Activated CD8-positive, alpha-beta memory T cell treated with anti-CD3 and anti-CD28 coated beads for 4 hours (primary cell): ENCODE data around the gene LMO4.

Experiments used
- DNase-seq, 2 donors: peaks; one replicate each; pipeline ENCODE4 v3.0.0-alpha.2; 2020; ENCODE audit warnings: low read depth in 2 of 2

The LMO4 gene

DNA sequence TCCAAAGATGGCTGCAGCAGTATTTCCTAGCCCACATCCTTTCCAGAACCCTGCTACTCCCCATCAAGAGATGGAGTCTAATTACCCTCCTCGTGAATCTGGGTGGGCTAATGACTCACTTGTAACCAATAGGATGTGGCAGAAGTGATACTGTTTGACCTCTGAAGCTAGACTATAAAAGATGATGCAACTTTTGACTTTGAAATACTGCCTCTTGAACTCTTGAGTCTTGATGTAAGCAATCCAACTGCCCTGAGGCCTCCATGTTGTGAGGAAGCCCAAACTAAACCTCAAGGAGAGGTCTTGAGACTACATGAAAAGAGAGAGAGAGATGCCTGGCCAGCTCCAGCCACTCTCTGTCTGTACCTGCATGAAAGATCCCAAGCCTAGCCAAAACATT, 29.5 kb downstream of the LMO4 start:
- DNase-seq = no peak

DNA sequence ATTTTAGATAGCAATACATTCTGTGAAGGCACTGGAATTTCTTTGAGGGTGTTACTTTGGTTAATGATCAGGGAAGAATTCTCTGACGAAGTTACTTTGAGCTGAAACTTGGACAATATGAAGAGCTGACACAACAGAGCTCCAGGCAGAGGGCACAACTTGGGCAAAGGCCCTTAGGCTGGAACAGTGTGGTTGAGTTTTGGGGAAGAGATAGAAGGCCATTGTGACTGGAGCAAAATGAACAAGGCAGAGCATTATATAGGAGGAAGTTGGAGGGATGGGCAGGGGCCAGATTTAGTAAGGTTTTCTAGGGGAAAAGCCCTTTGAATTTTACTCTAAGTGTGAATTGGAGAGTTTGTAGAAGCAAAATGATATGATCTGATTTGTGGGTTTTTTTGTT, 30.9 kb downstream of the LMO4 start:
- no peak for DNase-seq

DNA sequence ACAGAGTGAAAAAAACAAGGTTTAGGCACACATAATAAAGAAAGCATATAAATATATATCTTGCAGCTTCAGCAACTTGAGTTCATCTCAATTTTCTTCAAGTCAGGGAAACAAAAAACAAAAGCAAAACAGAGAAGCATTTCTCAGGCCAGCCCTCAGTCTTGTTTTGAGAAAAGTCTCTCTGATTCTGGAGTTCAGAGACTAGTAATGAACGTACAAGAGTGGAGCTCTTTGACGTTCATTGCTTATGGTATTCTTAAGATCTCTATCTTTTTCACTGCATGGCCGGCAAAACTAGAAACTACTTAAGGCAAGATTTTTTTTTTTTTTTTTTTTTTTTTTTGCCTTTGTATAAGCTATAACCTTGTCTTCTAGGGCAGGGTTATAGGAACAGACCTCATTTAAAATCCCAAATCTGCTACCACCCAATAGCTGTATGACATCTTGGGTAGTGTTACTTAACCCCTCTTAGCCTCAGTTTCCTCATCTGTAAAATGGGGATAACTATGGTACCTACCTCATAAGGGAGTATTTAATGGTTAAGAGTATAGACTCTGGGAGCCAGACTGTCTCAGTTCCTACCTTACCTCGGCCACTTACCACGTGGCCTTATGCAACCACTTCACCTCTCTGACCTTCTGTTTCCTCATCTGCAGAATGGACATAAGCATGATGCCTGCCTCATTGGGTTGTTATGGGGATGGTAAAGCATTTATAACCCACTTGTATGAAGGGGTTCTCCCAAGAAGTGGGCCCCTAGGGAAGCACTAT, 33.6 kb downstream of the LMO4 start:
- DNase-seq = no peak

DNA sequence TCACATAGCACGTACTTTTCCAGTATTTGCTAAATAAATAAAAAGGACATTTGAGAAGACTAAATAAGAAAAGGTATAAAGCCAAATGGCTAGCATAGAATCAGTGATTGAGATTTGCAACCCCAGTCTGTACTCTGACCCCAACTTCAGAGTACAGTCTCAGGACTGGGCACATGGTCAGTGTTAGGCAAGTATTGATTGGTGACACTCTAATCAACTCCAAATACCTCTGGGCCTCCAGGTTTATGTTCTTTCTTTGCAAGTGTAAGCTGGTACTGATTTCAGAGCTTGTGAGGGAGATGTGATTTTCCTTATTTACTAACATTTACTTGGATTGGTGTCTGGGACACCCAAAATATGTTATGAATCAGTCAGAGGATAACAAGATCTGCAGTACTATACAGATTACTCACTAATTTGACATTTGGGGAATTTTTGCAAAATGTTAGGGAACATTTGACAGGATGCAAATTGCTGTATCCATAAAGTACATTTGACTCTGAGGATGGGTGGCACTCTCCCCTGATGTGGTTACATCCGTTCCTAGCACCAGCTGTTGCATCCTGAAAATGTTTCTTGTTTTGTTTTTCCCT, 34.2 kb downstream of the LMO4 start:
- DNase-seq = no peak

DNA sequence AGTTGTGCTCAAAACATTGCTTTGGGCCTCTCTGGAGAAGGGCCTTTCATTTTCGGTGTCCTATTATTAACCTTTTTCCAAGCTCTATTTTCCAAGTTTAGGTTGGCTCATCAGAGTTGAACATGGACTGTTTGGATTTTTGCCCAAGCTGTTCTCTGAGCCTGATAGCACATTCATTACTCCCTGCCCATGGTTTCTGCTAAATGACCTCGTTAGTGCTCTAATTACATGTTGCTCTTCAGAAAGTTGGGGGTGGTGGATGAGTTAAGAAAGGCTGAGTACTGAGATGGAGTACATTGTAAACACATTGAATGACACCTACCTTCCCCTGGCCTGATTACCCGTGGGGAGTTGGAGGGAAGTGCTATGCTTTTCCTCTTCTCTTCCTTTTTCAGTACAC, 38.9 kb downstream of the LMO4 start:
- DNase-seq = no peak

DNA sequence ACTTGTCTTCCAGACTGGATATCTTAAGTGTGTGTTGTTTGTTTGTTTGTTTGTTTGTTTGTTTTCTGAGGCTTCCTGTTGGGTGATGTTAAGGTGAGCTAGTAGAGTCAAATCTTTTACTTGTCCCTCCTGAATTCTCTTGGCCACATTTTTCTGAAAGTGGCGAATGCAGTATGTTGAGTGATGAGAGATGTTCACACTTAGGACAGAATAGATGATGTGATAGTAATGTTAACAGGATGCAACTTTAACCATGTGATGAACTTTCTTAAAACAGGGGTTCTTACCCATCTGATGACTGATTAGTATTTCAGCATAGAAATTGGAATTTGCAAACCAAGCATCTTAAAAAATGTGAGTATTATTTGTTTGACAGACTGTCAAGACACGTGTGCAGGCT, 40.2 kb downstream of the LMO4 start:
- DNase-seq = no peak

DNA sequence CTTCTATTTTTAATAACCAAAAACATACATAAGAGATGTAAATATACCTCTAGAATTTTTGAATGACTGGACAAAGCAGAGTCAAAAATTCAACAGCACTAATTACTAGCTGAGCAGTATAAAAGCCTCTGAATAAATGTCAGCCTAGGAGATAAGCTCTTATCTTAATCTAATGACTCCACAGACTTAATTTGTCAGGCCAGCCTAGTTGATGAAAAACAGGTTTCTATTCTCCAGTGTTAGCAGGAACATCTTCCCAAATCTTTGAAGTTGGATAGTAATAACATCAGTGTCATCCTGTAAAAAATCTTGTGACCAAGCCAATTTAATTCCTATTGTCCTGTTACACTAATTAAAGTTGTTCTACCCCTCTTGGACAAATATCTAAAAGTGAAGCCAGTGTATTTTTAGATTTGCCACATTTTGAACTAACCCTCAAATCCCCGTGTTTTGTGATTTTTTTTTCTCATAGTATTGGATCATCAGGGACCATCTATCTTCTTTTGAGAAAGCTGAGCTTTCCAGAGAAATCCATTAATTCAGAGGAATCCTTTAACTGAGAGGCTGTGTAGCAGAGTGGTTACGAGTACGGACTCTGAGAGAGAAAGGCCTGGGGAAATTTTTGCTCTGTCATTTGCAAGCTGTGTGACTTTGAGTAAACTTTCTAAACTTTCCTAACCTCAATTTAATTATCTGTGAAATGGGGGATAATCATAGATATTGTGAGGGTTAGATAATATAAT, 41.2 kb downstream of the LMO4 start:
- DNase-seq = no peak

DNA sequence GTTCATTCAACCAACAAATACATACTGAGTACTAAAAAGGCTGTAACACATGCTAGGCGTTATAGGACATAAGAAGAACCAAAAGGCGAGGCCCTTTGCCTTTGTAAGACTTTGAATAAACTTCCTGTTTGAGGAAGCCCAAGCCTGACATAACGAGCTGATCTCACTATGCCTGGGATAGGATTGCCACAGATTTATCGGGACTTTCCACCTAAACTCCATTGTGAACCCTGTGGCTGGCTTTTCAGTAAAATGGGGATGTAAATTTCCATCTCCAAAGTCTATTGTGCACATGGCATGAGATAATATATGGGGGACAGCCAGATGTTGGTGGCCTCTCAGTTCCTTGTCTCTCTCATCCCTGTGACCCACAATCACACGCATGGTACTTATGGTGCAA, 41.9 kb downstream of the LMO4 start:
- DNase-seq = no peak

DNA sequence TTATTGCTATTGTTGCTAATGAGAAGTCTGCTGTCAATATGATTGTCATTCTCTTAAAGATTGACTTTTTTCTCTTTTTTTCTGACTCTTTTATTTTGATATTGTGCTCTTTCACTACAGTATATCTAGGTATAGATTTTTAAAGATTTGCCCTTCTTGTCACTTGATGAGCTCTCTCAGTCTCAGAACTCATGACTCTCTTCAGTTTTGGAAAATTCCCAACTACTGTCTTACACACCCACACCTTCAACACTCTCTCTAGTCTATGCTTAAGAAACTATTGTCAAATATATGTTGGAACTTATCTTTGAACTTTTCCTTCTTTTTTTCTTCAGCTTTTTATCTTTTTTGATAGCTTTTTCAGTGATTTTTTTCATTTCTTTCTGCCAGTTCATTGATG, 50.6 kb downstream of the LMO4 start:
- no peak for DNase-seq

DNA sequence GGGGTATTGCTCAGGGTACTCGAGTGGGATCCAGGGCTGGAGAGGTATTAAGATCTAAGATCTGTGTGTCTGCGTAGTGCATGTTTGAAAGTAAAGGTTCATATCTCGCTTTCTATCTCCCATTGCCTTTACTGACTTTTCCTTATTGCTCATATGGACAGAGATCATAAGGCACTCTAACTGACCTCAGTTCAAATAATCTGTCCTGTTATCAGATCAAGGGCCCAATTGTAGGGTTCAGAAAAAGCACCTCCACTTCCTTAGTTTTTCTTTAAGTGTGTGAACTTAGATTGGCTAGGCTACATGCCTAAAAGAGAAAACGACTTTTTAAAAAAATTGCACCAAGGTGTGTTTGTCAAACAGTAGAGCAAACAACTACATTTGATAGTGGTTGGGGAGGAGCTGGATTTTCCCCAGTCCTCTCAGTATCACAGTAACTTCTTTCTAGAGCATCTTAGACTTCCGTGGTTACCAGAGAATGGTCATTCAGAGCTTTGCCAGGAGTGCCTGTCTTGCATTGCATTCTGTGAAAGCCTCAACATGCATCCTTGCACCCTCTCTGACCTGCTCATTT, 57.6 kb downstream of the LMO4 start:
- no peak for DNase-seq

DNA sequence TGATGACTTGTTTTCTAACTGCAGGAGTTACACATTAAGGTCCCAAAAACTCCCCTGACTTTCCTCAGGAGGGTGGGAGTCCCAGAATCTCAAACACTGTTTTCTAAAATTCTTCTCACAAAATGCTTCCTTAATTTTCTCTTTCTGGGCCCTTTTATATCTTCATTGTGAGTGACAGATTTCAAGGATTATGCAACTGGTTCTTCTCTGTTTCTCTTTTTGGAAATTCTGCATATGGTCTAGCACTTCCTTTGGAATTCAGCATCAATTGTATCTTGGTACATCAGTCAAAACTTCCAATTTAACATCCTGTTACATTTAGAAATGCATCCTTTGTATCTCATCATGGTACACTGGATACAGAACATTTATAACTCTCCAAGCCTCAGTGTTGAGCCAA, 59.7 kb downstream of the LMO4 start:
- no peak for DNase-seq

DNA sequence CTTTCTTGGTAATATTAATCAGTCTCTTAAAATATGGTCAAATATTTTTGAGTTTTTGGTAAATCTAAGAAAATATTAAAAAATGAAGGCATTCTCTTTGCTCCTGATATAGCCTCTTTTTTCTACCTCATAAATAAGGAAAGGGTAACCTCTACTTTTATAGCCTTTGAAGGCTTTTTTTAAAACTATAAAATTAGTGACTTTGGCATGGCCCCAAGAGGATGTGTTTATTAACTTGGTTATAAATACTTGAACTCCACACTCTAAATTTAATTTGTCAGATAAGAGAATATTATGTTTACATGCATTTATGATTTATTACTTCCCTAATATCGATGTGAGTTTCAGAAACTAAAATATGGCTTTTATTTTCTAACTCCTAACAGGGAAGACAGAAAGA, 60.3 kb downstream of the LMO4 start:
- DNase-seq = no peak

DNA sequence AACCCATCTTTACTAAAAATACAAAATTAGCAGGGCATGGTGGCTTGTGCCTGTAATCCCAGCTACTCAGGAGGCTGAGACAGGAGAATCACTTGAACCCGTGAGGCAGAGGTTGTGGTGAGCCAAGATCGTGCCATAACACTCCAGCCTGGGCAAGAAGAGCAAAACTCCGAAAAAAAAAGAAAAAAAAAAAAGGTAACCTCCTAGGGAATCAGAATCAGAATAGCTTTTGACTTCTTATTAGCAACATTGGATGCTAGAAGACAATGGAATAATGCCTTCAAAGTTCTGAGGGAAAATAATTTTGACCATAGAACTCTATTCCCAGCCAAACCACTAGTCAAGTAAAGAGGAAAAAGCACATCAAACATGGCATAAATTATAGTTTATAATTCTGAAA, 60.9 kb downstream of the LMO4 start:
- no peak for DNase-seq

DNA sequence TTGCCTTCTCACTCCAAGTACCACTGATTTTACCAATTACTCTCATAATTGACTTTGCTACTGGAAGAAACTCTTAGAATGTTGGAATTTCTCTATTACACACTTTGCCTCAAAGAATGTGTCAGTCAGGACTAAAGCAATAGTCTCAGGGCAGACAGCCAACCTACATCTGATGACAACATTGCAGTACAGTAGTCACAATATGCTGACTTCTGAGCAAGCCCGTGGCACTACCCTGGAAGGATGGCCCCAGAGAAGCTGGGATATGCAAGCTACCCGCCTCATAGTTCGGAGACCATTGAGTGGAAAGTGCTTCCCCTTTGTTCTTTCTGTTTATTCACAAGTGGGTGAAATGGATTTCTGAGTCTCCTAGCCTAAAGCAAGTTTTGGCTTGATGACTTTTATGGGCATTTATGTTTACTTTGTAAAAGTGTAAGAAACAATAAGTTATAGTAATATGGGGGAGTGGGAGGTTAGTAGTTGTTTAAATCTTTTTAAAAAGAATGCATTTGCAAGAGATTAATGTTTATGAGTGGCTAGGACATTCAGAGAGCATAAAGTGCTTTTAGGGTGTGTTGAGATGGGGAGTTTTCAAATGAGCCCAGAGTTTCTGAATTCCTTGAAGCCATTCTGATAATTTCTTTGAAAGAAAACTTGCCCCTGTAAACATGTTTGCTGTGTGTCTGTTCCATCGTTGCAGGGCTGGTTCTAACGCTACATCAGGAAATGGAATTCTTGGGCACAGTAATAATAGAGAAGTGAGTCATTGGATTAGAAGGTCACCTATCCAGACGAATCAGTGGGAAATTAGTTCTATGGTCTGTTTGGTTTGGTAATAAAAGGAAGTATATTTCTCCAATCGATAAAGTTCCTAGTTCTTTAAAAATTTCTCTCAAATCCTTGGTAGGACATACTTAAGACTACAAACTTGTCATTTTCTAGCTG, 63.8 kb downstream of the LMO4 start:
- DNase-seq = no peak

DNA sequence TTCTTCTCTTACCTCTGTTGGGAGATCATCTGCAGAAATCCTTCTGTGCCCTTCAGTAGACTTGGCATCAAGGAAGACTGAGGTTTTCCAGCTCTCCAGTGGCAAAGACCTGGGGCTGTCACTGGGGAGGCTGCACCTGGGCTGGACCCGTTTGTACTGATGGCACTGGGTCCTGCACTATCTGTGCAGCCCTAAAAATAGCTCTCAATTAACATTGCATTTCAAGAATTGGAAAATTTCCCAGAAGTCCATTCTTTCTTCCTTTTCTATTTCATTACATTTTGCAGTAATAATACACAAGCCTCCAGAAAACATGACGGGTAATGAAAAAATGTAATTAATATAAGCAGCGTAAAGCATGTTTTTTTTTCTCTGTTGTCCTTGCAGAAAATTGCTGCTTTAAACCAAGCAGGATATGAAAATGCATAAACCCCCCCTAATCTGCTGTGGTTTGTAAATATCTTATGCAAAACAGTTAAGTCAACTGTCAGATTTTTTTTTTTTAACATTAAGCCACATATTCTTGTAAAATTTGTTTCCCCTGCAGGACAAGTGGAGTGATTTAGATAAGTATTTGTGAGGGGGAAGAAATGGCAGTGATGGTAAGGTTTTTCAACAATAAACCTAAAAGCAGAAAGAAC, 64.9 kb downstream of the LMO4 start:
- DNase-seq = no peak

DNA sequence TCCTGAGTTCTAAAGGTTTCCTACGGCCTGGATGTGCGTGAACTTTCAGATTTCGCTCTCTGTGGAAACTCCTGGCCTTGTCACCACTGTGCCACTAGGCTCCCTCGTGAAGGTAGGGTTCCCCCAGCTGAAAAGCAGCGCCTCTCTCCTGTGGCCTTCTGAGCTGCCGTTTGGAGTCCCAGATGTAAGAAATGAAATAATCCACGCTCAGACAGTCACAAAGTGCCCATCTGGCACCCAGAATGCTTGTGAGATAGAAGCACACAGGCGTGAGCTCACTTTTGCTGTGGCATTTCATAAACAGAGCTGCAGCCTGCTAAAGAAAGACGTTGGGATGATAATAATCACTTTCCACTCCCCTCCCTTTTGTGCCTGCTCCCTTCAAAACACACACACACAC, 65.8 kb downstream of the LMO4 start:
- no peak for DNase-seq

DNA sequence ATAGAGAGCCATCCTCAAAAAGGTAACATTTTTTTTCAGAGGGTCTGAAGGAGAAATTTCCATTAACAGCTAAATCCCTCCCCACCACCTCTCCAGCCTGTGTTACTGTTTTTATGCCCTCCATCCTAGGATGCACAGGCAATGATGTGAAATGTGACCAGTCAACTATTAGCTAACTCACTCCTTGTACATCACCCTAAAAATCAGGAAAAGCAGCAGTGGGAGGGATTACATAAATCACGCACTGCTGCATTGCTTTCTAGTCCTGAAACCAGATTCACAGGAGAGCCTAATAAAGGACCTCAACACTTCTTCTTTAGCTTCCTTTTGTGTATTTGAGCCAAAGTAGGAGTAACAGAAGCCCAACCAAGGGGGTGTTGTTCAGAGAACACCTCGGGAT, 66.3 kb downstream of the LMO4 start:
- no peak for DNase-seq
